ENCODE results near the gene SUPT6H.

The SUPT6H gene

DNA sequence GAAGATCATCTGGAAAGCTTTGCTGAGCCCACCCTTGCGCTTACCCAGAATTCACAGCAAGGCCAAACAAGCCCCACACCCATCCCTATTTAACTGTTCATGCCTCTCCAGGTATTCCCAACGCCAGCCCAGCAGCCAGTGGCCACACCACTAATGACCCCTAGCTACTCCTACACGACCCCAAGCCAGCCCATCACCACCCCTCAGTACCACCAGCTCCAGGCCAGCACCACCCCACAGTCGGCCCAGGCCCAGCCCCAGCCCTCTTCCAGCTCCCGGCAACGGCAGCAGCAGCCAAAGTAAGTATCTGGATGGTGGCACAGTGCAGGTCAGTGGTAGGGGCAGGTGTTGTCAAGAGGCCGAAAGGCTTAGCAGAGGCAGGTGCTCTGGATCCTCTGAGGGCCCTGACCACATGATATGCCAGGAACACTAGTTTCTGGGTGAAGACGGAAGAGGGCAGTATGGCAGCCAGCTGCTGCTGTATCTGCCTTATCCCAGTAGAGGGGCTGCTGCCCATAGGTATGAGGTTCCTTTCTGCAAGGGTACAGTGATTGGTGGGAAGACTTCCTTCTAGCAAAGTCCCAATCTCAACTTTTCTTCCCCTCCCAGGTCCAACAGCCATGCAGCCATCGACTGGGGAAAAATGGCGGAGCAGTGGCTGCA lies 39.0 kb downstream of the SUPT6H start:
- no peak for DNase-seq

DNA sequence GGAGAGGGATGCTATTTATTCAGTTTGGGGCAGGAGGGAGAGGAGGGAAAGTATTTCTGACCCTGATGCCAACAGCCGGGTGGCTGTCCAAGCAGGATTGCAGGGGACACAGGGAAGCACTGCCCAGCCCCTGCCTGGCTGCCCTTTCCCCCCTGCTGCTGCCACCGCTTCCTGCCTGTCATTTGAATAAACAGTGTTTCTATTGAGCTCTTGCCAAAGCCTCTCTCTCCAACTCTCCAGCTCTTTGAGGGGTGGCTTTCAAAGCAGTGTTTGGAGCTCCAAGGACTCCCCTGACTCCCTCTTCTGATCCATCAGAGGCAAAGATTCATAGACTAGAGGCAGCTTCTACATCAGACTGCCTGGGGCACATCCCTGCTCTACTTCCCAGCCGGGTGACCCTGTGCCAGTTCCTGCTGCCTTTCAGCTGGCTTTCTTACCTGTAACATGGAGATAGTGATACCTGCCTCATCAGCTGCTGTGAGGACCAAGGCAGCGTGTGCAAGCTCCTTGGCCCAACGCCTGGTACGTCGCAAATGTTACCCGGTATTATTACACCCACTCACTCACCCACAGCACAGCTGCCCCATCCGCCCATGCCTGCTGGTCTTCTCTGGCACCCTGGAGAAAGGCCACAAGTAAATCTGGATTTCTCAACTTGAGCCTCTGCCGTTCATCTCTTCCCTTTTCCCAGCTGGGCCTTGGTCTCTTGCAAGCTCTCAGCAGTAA lies 40.2 kb downstream of the SUPT6H start:
- DNase-seq, result peak in 37 of 51 donors; percentile 22 to 83 (median 53)

DNA sequence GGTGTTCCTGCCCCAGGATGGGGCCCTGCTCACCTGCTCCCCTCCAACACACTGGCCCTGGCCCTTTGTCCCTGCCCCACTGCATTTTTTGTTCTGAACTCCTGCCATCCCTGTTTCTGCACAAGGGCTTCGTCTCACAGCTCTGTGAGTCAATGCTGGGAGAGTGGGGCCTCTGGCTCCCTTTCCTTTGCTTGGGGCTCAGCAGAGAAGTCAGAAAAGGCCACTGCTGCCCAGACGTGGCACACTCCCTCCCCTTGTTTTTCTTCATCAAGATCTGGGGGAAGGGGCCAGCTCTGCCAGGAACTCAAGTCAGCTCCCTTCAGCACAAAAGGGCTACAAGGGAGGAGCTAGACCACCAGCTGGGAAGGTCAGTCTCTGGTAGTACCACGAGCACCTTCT lies 40.7 kb downstream of the SUPT6H start:
- peak in 10 of 51 donors; percentile 17 to 64 (median 42) for DNase-seq

DNA sequence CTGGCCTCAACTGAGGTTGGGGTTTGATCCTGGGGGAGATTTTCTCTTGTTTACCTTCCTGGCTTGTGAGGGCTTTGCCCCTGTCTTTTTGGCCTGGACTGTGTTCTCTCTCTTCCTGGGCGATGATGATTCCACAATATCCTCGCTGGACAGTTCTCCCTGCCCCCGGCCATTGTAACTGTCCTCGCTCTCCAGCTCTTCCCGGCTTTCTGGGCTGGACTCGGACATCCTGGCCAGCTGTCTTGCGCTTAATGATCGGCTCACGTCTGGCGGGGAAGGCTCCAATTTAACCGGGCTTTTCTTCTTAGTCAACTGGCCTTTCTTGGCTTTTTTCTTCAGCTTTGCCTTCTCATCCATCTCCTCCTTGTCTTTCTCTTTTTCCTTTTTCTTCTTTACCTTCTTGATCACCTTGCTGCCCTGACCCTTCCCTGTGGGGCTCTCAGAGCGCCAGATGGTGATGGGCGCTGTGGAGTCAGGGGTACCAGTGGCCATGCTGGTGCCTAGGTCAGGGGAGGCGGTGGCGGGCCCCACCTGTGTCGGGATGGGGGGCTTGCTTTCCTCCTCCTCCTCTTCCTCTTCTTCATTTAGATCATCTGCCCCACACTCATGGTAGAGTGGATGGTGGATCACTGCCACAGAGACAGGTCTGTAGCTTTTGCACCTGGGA lies 41.7 kb downstream of the SUPT6H start:
- DNase-seq, result peak in 1 of 51 donors; percentile 5

DNA sequence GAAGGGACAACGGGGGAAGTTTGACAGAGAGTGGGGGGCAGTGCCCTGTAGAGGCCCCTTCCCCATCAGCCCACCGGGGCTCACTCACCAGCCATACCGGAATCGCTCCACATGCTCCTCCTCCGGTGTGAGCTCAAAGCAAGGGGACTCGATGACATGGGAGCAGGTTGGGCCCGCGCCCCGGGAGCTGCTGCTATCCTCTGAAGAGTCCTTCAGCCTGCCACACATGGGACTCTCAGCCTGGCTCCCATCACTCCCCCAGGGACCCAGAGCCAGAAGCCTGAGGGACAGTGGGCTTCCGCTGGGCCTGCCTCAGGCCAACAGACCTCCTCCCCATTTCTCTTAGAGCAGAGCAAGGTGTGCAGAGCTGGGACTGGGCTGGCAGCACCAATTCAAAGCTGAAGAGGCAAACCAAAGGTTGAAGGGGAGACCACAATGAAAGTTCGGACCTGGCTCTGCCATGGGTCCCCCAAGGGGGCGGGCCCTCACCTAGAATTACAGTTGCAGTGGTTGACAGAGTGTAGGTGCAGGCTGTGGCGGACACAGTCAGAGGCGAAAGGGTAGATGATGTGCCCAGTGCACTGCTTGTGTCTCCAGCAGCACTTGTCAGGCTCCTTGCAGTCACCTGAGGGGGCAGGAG lies 42.3 kb downstream of the SUPT6H start:
- DNase-seq, result no peak

DNA sequence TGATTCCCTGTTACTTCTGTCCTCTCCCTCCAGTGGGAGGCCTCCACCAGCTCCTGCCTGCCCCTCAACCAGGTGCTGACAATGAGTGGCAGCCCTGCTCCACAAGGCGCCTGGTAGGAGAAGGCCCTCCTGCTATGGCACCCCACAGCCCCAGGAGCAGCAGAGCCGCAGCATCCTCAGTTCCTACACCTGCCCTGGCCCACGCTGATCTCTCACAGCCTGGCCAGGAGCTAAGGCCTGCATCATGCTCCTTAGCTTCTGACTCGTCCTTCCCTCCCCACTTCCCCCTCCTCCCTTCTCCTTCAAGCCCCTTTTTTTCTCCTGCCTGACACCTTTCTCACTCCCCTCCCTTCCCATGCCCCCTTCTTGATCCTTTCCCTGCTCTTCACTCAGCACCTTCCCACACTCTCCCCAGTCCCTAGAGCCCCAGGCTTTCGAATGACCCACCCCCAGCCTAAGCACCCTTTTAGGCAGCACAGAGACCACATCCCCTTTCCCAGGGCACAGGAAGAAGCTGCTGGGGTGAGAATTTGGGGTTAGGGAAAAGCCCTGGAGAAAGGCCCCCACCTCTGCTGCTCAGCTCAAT lies 43.2 kb downstream of the SUPT6H start:
- no peak for DNase-seq

DNA sequence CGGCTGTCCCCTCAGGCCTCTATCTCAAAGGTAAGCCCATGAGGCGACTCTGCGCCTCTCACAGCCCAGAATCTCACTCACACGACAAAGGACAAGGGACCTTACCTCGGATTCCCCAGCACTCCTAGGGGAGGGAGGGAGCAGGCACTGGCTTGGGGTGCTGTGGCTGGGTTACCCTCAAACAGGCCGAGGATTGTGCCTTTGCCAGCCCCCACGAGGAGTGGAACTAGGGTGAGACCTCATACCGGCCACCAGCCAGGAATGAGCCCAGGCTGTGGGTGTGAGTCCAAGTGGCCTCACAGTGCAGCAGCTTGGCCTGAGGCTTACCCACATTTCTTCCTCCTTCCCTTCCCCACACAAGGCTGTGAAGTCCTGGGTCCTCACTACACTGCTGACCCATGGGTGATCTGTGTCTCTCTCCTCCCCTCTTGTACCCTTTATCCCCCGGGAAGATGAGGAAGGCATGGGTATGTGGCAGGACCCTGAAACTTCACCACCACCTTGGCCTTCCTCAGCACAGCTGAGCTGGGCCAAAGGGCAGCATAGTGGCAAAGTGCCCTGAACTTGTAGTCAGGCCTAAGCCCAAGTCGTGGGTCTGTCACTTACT lies 43.8 kb downstream of the SUPT6H start:
- no peak for DNase-seq

DNA sequence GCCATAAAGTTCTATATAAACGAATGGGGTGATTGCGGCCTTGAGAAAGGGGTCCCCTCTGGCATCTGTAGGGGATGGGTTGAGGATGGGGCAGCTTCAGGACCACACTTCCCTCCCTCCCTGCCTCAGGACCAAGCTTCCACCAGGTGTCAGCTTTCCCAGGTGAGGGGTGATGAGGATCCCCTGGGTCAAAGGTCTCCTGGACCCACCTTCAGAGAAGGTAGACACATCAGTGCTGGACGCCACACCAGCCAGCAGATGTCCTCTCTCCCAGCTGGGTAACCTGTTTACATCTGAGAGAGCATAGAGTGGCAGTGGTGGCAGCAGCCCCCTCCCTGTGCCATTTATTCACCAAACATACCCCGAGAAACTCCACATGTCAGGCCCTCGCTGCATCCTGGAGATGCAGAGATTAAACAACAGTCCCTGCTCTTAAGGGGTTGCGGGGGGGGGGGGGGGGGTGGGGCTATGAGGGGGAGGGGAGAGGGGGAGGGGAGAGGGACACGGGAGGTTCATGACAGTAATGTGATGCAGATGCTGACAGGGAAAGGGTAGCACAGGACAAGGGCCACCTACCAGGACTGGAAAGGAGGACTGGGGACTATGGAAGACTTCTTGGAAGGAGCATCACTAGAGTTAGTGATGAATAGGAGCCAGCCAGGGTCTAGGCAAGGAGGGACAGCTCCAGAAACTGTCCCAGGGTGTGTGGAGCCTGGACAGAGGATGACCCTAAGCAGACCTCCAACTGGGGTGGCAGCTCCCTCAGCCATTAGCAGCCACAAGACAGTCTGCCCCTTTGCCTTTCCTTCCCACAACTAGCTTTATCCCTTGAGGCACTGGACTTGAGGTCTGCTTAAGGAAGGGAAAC lies 44.7 kb downstream of the SUPT6H start:
- DNase-seq, result no peak

DNA sequence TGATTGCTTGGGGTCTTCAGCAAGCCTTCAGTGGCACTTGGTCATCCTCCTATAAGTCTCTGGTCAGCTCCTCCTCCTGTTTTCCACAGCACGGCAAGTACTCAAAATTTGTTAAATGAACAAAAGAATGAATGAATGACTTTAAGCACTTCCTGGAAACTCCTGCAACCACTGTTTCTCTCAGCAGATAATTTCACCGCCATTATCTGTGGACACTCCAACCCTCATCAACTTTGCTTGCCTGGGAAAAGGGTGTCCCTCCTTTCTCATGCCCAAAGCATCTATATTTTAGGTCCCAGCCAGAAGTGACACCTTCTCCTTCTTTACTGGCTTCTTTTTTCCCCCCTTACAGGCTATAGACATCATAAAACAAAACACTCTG lies 45.3 kb downstream of the SUPT6H start:
- no peak for DNase-seq

DNA sequence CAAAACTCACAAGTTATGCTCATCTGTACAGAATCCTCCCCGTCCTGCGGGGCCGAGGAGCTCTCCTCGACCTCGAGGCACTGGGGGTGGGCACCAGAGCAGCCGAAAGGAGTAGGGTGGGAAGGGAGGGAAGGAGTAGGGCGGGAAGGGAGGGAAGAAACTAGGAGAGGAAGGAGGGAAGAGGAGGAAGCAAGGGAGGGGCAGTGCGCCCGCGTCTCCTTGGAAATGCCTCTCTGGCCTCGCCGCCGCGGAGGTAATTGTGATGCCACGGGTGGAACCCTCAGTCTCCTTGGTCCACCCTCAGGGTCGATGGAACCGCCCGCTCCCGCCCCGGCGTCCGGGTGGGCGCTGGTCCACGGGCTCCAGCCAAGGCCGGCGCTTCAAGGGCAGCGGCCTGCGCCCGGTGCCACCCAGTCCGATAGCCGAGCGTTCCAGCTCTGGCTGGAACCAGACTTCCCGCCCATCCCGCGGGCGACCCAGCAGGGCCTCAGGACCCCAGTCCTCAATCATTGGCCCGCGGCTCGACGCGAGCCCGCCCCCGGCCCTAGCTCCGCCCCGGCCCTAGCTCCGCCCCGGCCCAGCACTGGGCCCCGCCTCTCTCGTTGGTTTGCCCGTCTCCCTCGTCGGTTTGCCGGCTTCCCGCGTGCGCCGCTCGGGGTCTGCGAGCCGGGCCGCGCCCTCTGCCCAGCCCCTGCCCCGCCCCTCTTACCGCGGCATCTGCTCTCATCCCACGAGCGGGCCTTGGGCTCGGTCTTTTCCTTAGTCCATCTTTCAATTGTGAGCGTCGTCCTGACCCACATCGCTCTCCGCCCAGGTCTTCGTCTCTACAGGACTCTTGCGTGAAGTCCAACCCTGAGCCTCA lies 49.1 kb downstream of the SUPT6H start:
- DNase-seq, result peak in 50 of 51 donors; percentile 32 to 96 (median 84)

DNA sequence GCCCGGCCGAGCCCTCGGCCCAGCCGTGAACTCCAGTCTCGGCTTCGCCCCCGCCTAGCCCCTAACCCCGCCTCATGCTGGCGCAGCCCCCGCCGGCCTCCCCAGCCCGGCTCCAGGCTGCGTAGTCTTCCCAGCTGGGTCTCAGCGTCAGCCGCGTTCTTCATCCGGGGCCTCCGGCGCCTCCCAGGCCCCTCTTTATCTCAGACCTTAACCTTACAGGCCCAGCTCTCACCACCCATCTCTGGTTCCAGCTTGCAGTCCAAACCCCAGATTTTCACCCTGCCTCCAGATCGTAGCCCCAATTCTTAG lies 49.7 kb downstream of the SUPT6H start, which contains the start of gene PROCA1:
Gene PROCA1, minus strand, starts transcription at position 166 of the 309 bp plus-strand sequence. CDS start 228 bp downstream, outside the sequence.
- peak in 2 of 51 donors; percentile 50 to 55 for DNase-seq

DNA sequence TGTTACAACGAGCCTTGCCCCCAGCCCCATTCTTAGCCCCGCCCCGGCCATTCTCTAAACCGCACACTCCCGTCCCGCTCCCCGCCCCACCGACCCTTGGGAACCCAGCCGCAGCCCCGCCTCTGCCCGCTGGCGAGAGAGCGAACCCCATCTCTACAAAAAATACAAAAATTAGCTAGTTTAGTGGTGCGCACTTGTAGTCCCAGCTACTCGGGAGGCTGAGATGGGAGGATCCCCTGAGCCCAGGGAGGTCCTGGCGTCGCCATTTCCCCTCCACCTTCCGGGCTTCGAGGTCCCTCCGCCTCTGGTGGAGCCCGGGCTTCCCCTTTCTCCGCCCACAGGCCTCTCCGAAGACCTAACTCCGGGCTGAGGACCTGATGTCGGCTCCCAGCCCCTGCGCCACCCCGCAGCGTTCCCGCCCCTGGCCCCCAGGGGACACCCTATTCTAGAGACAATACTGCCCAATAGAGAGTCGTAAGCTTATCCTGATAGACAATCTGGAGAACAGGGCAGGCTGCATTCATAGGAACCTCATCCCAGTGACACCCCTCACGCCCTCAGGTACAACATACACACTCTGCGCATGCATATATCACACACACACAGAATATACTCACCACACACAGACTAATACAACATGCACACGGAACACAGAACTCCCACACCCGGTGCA lies 50.2 kb downstream of the SUPT6H start:
- peak in 3 of 51 donors; percentile 10 to 27 (median 27) for DNase-seq

DNA sequence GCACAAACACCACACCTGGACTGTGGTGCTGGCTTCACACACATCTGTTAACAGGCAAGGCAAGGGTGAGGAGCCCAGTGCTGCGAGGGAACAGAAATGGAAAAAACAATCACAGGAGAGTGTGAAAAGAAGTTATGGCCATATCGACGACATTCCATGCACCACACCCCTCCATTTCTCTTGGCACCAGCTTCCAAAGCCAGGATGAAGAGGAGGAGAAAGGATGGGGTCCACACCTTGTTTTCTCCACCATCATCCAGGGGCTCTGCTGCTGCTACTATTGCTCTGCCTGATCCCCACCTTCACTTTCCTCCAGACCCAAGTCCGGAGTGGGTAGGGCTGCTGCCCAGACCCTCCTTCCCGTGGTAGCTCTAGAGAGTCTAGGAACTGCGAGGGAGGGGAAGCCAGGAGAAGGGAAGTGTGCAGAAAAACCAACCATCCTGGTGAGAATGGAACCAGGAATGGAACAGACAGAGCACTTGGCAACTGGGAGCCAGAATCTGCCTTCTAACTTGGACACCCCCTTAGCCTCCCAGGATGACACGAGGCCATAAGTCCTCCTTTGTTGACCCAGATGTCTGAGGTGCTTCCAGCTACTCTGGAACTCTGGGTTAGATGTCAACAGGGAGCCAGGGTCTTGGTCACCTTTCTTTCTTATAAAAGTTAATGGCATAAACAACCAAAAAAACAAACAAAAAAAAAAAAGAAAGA lies 50.9 kb downstream of the SUPT6H start:
- no peak for DNase-seq

DNA sequence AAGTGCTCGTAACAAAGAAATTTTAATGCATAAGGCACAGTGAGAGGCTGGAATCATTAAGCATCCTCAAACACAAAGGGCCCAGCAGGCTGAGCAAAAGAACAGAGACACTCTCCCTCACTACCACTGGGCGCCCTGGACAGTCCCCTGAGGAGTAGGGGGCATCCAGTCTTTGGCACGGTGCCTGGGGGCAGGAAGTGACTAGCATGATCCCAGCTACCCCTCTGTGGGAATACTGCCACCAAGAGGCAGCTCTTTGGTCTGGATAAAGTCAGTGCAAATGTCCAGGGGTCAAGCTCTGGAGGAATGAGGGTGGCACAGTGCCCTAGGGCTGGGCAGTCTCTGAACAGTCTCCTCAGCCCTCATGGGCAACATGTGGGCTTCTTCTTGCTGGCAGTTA lies 52.3 kb downstream of the SUPT6H start:
- DNase-seq, result no peak

DNA sequence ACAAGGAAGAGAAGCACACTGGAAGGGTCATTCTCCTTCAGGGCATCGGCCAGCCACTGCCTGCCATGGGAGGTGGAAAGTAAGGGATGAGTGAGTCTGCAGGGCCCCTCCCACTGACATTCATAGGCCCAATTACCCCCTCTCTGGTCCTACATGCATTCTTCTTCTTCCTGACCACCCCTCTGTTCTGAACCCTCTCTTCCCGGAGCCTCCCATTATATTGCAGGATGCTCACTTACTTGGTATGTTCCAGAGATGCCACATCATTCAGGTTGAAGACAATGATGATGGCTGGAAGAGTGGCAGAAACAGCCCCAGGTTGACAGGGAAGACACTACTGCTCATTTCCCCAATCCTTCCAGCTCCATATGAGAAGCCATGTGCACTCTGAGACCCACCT lies 53.2 kb downstream of the SUPT6H start:
- no peak for DNase-seq

DNA sequence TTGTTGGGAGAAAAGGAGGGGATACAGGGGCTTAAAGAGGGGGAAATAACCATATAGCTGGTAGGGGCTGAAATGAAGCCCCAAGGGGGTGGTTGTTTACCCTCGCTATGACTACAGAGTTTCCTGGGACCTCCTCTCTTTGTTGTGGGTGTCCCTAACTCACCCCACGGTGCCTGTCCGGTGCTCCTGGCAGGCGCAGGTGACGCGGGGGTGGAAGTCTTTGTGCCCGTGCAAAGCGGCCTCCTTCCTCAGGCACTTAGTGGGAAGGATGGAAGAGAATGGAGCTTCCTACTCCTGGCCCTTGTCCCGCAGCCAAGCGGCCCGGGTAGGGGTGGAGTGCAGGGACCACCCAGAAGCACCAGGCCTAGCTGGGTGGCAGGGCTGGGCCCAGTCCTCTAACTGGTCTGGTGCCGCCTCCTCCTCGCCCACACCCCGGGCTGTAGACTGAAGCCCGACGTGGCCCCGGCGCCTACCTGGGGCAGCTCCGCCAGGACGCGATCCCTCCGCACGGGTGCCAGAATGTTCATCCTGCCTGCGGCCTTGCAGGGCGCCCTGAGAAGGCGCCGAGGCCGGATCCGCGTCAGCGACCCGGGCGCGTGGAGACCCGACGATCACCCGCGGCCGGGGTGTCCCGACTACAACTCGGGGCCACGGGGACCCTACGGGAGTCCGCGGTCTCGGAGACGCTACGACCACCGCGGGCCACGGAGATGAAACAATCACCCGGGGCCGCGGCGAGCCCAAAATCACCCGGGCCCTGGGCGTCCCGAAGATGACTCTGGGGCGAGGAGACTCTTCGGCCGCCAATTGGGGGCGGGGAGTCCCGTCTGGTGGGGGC lies 55.0 kb downstream of the SUPT6H start:
- peak in 2 of 51 donors; percentile 41 to 47 for DNase-seq

All from hypothalamus (tissue), 51 donors.